ENCODE data around the gene MAP2K5.
"Not testable (repeated sequence)": the region's sequence is repeated elsewhere in the genome, so short reads cannot be mapped to it uniquely, and the experiment has no call there.

Gene MAP2K5

DNA sequence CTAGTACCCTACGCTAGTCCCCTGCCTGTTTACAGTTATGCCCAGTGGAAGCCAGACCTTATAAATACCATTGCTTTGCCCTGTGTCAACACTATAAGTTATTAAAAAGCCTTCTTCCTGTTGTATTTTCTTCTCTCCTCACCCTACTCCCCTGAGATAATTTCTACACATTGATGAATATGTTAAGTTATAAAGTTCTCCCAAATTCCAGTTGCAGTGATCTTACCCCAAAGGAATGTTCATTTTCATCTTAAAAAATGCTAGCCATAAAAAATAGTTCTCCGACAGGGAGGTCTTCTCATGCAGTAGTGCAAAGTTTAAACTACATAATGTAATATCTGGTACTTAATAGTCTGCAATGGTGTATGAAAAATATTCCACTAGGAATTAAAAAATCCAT, 58.6 kb downstream of the MAP2K5 start:
- DNase-seq (ENCODE audit: low read depth in 2 of 2) = no peak

DNA sequence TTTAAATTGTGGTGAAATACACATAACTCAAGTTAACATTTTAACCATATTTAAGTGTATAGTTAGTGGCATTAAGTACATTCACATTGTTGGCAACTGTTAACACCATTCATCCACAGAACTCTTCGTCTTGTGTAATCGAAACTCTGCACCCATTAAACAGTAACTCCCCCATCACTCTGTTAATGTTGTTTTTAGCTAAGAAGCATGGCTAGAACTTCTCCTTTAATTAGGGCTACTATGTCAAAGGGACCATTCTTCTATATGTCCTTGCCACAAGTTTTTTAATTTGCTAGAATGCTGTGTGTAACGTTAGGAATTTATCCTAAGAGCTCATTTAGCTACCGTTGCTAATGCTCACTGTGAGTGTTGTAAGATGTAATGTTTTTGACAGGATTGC, 60.6 kb downstream of the MAP2K5 start:
- no peak for DNase-seq (ENCODE audit: low read depth in 2 of 2)

DNA sequence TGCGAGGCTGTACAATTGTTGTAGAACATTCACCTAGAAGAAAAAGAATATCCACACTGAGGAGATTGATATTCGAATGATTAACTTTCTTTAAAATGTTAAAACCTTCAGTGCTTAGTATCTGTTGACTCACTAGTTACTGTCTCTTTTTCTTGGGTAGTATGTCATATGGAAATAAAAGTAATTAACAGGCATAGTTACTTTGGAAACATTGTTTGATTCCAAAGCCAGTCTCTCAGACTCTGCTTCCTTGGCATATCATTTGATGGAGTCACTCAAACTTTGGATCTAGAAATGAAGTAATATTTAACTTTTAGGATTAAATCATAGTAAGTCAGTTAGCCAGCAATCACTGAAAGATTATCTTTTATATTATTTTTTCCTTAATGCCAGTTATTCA, 63.4 kb downstream of the MAP2K5 start:
- no peak for DNase-seq (ENCODE audit: low read depth in 2 of 2)

DNA sequence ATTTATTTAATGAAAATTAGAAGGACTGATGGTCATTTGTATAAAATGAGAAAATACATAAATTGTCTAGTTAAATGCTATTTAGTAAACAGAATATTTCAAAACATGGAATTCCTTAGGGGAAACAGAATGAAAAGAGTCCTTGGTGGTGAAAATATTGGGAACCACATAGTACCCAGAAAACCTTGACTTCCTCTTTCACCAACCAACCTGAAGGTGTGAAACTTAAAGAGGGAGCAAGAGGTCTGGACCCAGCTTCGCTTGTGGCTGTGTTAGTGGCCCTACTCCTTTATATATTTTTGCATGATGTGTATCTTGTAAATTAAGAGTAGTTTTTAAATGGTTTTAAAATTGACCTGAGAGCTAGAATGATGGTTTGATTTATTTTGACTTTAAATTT, 64.2 kb downstream of the MAP2K5 start:
- no peak for DNase-seq (ENCODE audit: low read depth in 2 of 2)

DNA sequence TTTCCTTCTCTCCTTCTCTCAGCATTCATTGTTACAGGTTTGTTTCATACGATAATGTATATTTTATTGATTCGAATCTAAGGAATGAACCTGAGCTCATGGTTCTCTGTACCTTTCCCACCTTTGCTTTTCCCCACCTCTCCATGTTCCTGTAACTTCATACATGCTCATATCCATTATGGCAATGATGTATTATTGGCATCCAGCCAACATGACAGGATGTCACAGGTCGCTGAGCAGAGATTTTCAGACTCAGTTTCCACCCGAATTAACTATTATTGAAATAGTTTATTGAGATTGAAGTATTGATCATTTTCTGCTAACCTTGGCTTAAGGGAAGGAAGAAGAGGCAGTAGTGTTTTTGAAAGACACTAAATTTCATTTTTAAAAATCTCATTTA, 64.8 kb downstream of the MAP2K5 start:
- DNase-seq (ENCODE audit: low read depth in 2 of 2) = no peak

DNA sequence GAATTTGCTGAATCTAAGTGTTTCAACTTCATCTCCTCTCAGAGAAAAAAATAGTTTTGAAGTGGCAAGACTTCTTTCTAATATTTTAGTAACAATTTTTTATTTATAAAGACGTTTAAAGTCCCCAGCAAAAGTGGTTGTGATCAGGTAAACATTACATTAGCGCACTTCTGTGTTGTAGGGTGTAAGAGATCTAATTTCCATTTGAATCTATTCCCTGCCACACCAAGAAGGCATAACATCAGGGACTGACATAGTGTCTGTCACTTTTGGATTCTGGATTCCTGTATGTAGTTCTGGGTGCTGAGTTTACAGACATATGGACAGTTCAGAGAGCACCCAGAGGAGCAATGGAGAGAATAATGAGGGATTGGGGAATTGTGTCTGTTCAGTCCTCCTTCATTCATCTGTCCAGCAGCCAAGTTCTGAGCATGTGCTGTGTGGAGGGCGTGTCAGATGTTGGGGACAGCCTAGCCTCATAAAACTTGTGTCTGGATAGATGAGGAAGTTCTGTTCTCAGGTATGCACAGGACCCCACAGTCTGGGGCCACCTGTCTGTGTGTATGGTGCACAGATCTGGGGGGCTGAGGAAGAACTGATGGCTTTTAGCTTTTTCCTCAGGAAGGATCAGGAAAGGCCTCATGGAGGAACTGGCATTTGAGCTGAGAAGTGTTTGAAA, 65.6 kb downstream of the MAP2K5 start:
- DNase-seq (ENCODE audit: low read depth in 2 of 2) = no peak

DNA sequence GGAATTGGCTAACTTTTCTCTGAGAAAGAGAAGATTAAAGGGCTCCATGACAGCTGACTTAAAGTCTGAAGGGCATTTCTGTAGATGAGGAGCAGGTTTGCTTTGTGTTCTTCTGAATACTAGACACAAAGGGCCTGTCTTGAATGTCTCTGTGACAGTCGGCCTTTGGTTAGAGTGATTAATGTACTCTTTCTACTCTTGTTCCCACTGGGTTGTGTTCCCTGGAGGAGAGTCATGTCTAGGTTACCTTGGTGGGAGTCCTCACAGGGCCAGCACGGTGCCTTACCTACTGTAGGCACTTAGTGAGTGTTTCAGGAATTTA, 66.1 kb downstream of the MAP2K5 start:
- no peak for DNase-seq (ENCODE audit: low read depth in 2 of 2)

DNA sequence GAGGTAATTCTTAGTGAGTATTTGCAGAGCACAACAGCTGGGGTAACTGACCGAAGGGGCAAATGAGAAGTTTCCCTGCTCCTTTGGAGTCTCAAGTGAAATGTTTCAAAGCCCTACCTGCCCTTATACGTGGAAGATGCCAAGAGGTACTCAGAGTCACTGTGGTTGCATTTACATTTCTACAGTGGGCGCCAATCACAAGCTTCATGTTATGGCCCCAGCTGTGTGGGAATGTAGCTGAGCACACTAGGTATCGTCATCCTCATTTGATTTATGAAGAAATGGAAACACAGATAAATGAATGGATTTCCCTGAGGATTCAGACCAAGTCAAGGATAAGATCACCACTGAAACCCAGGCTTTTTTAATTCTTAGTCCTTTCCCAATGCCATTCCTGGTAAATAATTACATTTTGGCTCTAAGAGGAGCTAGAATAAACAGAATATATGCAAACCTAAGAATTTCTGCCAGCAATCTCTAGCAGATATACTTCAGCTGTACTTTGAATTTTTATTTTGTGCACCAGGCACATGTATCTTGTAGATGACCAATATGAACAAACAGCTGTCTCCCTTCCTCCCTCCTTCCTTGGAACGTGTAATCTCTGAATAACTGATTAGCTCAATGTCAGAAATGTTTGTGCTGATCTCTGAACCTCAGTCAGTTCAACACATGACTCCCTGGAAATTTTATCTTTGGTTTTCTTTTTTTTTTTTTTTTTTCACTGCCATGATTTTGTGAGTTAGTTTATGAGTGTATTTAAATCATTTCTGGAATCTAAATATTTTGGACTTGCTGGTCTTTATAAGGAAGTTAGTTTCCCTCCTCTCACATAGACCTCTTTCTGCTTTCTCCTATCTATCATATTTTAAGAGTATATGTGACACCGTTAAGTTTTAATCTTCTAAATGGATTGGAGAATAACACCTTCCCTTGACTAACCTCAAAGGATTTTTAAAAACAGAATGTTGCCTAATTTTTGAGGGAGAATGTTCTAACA, 69.2 kb downstream of the MAP2K5 start:
- DNase-seq (ENCODE audit: low read depth in 2 of 2) = no peak

DNA sequence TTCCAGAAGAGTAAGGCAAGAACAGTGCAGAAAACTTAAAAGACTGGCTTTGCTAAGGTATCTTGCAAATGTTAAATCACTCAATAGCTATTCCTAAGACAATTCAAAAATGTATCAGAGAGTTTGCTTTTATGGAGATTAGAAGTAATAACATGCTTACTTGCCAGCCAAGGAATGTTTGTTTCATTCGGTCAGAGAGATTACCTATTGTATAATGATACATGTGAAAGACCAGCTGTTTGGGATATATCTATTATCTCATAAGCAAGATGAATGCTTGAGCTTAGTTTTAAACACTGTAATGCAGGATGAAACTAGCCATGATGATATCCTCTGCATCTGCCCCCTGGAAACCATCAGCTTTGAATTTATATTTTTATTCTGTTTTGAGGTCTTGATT, 70.7 kb downstream of the MAP2K5 start:
- no peak for DNase-seq (ENCODE audit: low read depth in 2 of 2)

DNA sequence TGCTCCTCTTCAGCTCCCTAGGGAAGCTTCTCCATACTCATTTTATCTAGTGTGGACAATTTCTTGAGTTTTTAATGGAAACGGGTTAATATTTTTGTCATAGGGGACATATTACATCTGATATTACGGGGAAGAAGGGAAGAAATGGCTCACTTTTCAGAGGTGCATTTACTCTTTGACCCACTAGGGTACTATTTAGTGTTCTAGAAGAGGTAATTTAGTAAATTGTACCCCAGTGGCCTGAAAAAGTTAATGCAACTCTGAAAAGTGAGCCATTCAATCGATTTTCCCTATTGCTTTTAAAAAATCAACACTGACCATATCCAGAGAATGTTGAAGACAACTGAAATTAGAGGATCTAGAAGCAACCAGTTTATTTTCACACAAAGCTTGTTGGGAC, 71.2 kb downstream of the MAP2K5 start:
- no peak for DNase-seq (ENCODE audit: low read depth in 2 of 2)

DNA sequence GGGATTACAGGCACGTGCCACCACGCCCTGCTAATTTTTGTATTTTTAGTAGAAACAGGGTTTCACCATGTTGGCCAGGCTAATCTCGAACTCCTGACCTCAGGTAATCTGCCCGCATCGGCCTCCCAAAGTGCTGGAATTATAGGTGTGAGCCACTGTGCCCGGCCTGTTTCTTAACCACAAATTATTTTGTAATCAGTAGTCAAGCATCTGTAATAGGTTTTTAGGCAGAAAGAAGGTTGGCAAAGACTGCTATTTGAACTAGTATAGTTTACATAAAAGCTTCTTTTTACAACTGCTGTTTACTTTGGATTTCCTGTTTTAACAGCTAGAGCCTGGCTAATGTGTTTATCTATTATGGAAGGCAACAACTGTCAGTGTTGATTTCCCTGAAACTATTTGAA, 72.6 kb downstream of the MAP2K5 start:
- DNase-seq (ENCODE audit: low read depth in 2 of 2) = not testable (repeated sequence)

DNA sequence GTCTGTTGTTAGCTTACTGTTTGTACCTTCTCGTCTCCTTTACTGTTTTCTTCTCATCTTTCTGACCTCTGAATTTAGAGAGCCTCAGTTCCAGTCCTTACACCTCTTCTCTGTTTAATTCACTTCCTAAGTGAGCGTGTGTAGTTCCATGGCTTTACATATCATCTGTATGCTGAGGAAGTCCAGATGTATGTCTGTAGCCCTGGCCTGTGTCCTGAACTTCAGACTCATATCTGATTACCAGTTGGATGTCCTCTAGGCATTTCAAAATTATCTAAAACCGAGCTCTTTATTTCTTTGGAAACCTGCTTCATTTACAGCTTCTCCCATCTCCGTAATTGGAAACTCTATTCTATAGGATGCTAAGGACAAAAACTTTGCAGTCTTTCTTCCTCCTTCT, 75.8 kb downstream of the MAP2K5 start:
- no peak for DNase-seq (ENCODE audit: low read depth in 2 of 2)

DNA sequence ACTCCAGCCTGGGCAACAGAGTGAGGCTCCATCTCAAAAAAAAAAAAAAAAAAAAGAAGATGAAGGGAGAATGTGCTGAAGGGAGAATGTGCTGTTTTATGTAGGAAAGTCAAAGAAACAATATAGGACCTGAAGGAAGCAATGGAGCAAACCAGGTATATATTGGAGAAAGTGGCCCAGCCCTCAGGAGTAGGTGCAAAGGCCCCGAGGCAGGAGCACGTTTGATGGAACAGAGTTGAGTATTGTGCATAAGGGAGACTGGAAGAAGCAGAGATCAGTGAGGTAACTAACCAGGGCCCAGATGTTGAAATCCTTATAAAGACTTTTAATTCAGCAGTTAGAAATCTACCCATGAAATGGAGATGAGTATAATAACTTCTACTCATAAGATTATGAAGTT, 79.6 kb downstream of the MAP2K5 start:
- no peak for DNase-seq (ENCODE audit: low read depth in 2 of 2)

DNA sequence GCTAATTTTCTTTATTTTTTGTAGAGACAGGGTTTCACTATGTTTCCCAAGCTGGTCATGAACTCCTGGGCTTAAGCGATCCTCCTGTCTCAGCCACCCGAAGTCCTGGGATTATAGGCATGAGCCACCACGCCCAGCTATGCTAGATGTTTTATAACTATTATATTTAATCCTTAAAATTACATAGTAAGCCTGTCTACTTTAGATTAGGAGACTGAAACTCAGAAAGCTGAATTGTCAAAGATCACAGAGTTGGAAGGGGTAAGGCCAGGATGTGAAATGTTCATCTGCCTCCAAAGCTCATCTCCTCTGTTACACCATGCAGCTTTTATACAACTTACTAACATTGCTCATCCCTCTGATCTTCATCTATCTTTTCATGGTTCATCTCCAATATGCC, 89.8 kb downstream of the MAP2K5 start:
- DNase-seq (ENCODE audit: low read depth in 2 of 2) = no peak

DNA sequence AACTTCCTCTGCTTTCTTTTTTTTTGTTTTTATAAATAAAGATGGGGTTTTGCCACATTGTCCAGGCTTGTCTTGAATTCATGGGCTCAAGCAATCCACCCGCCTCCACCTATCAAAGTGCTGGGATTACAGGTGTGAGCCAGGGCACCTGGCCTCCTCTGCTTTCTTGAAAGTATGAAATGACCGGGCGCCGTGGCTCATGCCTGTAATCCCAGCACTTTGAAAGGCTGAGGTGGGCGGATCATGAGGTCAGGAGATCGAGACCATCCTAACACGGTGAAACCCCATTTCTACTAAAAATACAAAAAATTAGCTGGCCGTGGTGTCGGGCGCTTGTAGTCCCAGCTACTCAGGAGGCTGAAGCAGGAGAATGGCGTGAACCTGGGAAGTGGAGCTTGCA, 93.4 kb downstream of the MAP2K5 start:
- not testable (repeated sequence) for DNase-seq (ENCODE audit: low read depth in 2 of 2)

DNA sequence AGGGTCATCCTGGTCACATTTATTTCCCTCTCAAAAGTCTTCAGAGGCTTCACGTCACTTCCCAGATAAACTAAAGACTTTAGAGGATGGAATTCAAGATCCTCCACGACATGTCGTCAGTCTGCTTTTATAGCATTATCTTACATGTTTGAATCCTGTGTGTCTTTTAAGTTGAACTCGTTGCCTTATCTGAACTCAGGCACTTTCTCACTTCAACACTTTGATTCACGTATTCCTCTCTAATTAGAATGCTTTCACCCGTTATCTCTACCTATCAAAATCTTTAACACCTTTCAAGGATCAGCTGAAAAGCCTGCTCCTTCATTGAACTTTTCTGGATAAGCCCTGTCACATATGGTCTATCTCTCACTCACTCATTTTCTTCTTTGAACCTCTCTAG, 97.1 kb downstream of the MAP2K5 start:
- no peak for DNase-seq (ENCODE audit: low read depth in 2 of 2)

DNA sequence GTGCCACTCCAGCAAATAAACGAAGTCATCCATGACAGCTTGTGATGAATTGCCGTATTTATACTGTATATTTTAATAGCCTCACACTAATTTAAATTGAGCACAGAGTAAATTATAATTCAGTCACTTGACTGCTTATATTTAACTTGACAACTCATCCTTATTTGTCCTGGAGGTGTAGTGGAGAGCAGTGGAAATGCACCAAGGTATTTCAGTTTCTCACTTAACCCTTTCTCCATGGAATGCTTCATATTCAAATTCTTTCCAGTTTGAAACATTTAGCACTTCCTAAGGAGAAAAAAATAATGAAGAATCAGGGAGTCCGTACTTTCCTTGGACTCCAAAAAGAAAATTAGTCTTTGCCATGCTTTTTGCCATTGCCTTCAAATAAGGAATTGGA, 99.0 kb downstream of the MAP2K5 start:
- no peak for DNase-seq (ENCODE audit: low read depth in 2 of 2)

DNA sequence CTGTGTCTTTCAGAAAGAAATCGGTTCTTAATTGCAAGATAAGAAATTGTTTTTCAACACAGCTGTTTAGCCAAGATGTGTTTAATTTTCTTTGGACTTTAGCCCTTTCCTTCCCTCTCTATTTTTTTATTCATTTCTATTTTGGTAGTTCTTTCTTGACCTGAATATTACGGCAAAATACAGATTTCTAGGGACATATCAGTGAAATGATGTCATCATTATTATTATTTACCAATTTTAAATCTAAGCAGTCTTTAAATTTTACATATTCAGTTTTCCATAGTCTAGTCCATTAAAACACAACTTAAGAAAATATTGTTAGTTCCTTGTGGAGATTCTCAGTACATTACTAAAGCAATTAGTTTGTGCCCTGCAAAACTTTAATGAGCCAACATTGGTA, 104.3 kb downstream of the MAP2K5 start:
- no peak for DNase-seq (ENCODE audit: low read depth in 2 of 2)

DNA sequence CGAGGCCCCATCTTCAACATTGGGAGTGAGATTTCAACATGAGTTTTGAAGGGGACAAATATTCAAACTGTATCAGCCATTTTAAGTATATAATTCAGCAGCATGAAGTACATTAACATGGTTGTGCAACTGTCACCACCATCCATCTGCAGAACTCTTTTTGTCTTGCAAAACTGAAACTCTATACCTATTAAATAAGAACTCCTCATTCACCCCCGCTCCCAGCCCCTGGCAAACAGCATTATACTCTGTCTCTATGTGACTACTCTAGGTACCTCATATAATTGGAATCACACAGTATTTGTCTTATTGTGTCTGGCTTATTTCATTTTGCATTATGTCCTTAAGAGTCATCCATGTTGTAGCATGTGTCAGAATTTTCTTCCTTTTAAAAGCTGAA, 110.1 kb downstream of the MAP2K5 start:
- no peak for DNase-seq (ENCODE audit: low read depth in 2 of 2)

DNA sequence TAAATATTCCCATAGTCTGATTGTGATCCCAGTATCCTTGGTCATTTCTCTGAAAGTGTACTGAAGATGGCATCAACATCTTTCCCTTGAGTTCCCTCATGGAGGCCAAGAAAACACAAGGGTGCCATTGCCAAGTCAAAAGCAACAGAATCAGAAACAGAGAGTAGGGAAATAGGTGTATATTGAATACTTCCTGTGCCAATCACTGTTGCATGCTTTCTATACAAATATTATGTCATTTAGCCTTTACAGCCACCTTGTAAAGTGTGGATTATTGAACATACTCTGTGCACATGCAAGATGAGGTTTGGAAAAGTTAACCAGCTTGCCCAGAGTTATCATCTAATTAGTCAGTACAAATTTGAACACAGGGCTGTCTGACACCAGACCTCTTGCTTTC, 117.9 kb downstream of the MAP2K5 start:
- DNase-seq (ENCODE audit: low read depth in 2 of 2) = no peak

DNA sequence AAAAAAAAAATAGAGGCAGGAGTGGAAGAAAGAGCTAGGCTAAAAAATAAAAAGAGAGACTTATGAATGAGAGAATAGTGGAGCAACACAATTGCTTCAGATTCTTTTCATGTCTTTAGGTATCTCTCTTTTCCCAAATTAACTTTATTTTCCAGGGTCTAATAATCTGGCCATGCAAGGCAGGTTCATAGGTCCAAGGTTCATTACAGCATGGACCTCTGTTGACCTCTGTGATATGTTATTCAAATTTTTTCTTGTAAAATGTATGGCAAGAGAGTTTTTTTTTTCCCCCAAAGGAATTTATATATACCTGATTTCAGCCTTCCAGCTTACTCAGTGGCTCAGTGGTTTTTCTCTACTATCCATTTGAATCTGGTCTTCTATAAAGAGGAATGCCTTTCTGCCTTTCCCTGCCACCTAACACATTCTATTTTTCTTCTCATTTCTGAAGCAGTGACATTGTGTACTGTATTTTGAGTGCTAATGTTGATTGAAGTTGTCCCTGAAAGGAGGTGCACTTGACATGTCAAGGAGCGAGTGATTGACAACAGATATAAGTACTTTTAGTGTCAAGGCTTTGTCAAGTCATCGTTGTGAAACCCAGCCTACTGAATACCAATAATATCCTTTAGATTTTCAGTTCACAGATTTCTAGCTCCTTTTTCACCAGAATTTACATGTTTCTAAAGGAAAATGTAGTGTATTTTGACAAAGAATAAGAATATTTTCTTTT, 118.5 kb downstream of the MAP2K5 start:
- DNase-seq (ENCODE audit: low read depth in 2 of 2) = no peak

DNA sequence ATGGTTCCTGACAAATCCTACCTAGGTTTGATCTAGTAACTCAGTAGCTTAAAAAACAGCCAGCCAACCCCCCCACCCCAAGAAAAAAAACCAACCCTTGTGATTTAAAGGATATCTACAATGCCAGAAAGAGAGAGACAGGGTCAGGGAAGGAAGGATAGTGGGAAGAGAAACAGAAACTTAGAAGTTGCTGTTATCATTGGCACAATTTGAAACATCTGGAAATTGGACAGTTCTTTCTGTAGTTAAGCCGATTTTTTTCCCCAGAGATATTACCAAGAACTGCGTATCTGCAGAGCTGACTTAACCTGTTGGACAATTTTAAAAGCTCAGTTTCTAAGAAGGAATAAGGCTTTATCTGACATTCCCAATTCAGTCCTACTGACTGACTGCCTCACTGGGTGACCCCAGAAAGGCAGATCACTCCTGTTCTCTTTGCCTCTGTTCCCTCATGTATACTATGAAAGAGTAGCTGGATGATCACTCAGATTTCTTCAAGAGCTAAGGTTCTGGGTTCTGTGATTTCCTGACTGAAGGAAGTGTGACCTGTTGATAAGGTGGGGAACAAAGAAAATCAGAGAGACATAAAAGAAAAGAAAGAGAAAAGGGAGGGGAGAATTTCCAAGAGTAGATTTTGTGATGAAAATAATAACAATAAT, 128.3 kb downstream of the MAP2K5 start:
- no peak for DNase-seq (ENCODE audit: low read depth in 2 of 2)
